DLD1 (cell line): ENCODE data around the gene INKA2.

ENCODE experiments used
- in situ Hi-C: cut with HindIII; loops from 2 replicates; pipeline ENCODE4 v1.10.0; 2017; ENCODE audit warnings: low sequenced_read_pairs

Gene INKA2

GRCh38 chr1:111739194-111739924 lies at the start of gene INKA2:
INKA2 (minus strand) TSS chr1:111739395; CDS start chr1:111739242, 153 bp downstream.
- in situ Hi-C loops, result no loop called here

- in situ Hi-C loops, result no loop called here
These were observed 47.5 kb upstream of the INKA2 start for GRCh38 chr1:111786669-111787207.

- in situ Hi-C loops, result no loop called here
These were observed 45.2 kb upstream of the INKA2 start for GRCh38 chr1:111784273-111784901.

- in situ Hi-C loops, result no loop called here
These were observed 40.4 kb upstream of the INKA2 start for GRCh38 chr1:111779546-111779945.

GRCh38 chr1:111778541-111779051 lies 39.4 kb upstream of the INKA2 start:
- in situ Hi-C loops, result no loop called here

GRCh38 chr1:111778066-111778465 lies 38.9 kb upstream of the INKA2 start:
- in situ Hi-C loops, result no loop called here

- in situ Hi-C loops, result no loop called here
These were observed 38.1 kb upstream of the INKA2 start for GRCh38 chr1:111777301-111777700.

- in situ Hi-C loops, result no loop called here
These were observed 37.7 kb upstream of the INKA2 start for GRCh38 chr1:111776861-111777260.

- in situ Hi-C loops, result no loop called here
These were observed 37.2 kb upstream of the INKA2 start for GRCh38 chr1:111776391-111776790.

GRCh38 chr1:111775966-111776365 lies 36.8 kb upstream of the INKA2 start:
- in situ Hi-C loops, result no loop called here

GRCh38 chr1:111770916-111771315 lies 31.7 kb upstream of the INKA2 start:
- in situ Hi-C loops, result no loop called here

- in situ Hi-C loops, result no loop called here
These were observed 30.4 kb upstream of the INKA2 start for GRCh38 chr1:111769517-111770146.

GRCh38 chr1:111768625-111769024 lies 29.4 kb upstream of the INKA2 start:
- in situ Hi-C loops, result no loop called here

- in situ Hi-C loops, result no loop called here
These were observed 28.8 kb upstream of the INKA2 start for GRCh38 chr1:111768023-111768422.

GRCh38 chr1:111762332-111762731 lies 23.1 kb upstream of the INKA2 start:
- in situ Hi-C loops, result no loop called here

GRCh38 chr1:111761717-111762116 lies 22.5 kb upstream of the INKA2 start:
- in situ Hi-C loops, result no loop called here

GRCh38 chr1:111758373-111758772 lies 19.2 kb upstream of the INKA2 start:
- in situ Hi-C loops, result no loop called here

GRCh38 chr1:111756124-111756513 lies 16.9 kb upstream of the INKA2 start:
- in situ Hi-C loops, result no loop called here

- in situ Hi-C loops, result no loop called here
These were observed 16.3 kb upstream of the INKA2 start, which contains the start of gene DDX20 for GRCh38 chr1:111755331-111756123. DDX20 (plus strand) TSS chr1:111755901; CDS start chr1:111755925, 24 bp downstream.

GRCh38 chr1:111754984-111755330 lies 15.8 kb upstream of the INKA2 start:
- in situ Hi-C loops, result no loop called here
